ENCODE results near the gene CCNT2.
A peak's percentile ranks its signal among the peaks of the same experiment; 100 is the strongest.

Gene CCNT2

GRCh38 chr2:134934150-134934549 lies 15.5 kb downstream of the CCNT2 start:
- no peak for DNase-seq (ENCODE audit: low read depth in 2 of 2)
- no peak for TF ChIP-seq CTCF (IDR thresholded peaks at IDR 0.05; ENCODE audit: low read depth, low read length)
- no peak overlapping the region for H3K4me3 ChIP-seq (replicated peaks in 1 of 2; ENCODE audit: low read depth in 2 of 2, low read length in 2 of 2)

- DNase-seq (ENCODE audit: low read depth in 2 of 2): peak; percentile 19 to 51
- H3K4me3 ChIP-seq (replicated peaks in 1 of 2; ENCODE audit: low read depth in 2 of 2, low read length in 2 of 2): no peak overlapping the region
- no peak for TF ChIP-seq CTCF (IDR thresholded peaks at IDR 0.05; ENCODE audit: low read depth, low read length)
These were observed 16.0 kb downstream of the CCNT2 start for GRCh38 chr2:134934641-134935040.

GRCh38 chr2:134936691-134937090 lies 18.1 kb downstream of the CCNT2 start:
- no peak for DNase-seq (ENCODE audit: low read depth in 2 of 2)
- H3K4me3 ChIP-seq (replicated peaks in 1 of 2; ENCODE audit: low read depth in 2 of 2, low read length in 2 of 2): no peak overlapping the region
- no peak for TF ChIP-seq CTCF (IDR thresholded peaks at IDR 0.05; ENCODE audit: low read depth, low read length)

GRCh38 chr2:134943540-134943939 lies 24.9 kb downstream of the CCNT2 start:
- no peak overlapping the region for H3K4me3 ChIP-seq (replicated peaks in 1 of 2; ENCODE audit: low read depth in 2 of 2, low read length in 2 of 2)
- no peak for TF ChIP-seq CTCF (IDR thresholded peaks at IDR 0.05; ENCODE audit: low read depth, low read length)
- no peak for DNase-seq (ENCODE audit: low read depth in 2 of 2)

- no peak overlapping the region for H3K4me3 ChIP-seq (replicated peaks in 1 of 2; ENCODE audit: low read depth in 2 of 2, low read length in 2 of 2)
- no peak for DNase-seq (ENCODE audit: low read depth in 2 of 2)
- TF ChIP-seq CTCF (IDR thresholded peaks at IDR 0.05; ENCODE audit: low read depth, low read length): no peak
These were observed 26.4 kb downstream of the CCNT2 start for GRCh38 chr2:134944975-134945374.

- DNase-seq (ENCODE audit: low read depth in 2 of 2): no peak
- H3K4me3 ChIP-seq (replicated peaks in 1 of 2; ENCODE audit: low read depth in 2 of 2, low read length in 2 of 2): no peak overlapping the region
- TF ChIP-seq CTCF (IDR thresholded peaks at IDR 0.05; ENCODE audit: low read depth, low read length): no peak
These were observed 27.5 kb downstream of the CCNT2 start for GRCh38 chr2:134946073-134946472.

- no peak for DNase-seq (ENCODE audit: low read depth in 2 of 2)
- no peak overlapping the region for H3K4me3 ChIP-seq (replicated peaks in 1 of 2; ENCODE audit: low read depth in 2 of 2, low read length in 2 of 2)
- no peak for TF ChIP-seq CTCF (IDR thresholded peaks at IDR 0.05; ENCODE audit: low read depth, low read length)
These were observed 31.5 kb downstream of the CCNT2 start for GRCh38 chr2:134949981-134950708.
